ENCODE measurements around the gene EVC2. TPM values are rescaled to one million over a fixed set of nuclear protein-coding genes. Genes with fewer than 3 reads are reported as not detected.

The EVC2 gene
- total RNA-seq, 2 donors from 2014 or later = 21.4 to 24.2 TPM

DNA sequence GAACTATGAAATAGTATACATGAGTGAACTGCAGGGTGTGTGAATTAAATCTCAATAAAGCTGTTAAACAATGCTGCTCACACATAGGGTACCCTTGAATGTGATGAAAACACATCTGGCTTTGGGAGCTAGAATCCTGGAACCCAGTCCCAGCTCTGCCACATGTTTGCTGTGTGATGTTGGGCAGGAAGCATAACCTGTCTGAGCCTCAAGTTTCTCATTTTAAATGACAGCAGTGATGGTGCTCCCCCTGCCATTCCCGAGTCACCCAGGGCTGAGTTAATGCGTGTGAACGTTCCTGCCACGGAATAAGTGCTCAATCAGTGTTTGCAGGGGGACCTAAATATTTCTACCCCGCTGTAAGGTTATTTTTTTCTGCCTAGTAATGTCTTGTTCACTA, 13.6 kb upstream of the EVC2 start:
- H3K4me3 ChIP-seq = no peak overlapping the region
- H3K27me3 ChIP-seq (replicated peaks; ENCODE audit: insufficient read depth) = no peaks in the 10 kb centered on the region
- no peak for DNase-seq (ENCODE audit: low spot score)
- H3K9me3 ChIP-seq = no peaks in the 10 kb centered on the region
- no peaks in the 10 kb centered on the region for H3K4me1 ChIP-seq (ENCODE audit: control insufficient read depth in 1 of 2, low read depth in 2 of 2)
- TF ChIP-seq, protein P1, sequence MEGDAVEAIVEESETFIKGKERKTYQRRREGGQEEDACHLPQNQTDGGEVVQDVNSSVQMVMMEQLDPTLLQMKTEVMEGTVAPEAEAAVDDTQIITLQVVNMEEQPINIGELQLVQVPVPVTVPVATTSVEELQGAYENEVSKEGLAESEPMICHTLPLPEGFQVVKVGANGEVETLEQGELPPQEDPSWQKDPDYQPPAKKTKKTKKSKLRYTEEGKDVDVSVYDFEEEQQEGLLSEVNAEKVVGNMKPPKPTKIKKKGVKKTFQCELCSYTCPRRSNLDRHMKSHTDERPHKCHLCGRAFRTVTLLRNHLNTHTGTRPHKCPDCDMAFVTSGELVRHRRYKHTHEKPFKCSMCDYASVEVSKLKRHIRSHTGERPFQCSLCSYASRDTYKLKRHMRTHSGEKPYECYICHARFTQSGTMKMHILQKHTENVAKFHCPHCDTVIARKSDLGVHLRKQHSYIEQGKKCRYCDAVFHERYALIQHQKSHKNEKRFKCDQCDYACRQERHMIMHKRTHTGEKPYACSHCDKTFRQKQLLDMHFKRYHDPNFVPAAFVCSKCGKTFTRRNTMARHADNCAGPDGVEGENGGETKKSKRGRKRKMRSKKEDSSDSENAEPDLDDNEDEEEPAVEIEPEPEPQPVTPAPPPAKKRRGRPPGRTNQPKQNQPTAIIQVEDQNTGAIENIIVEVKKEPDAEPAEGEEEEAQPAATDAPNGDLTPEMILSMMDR (IDR thresholded peaks at IDR 0.05) = no peak
- no peak for ATAC-seq (ENCODE audit: insufficient number of reproducible peaks, low FRiP score, low read depth)
- peaks cover 11% of the 10 kb centered on the region for H3K36me3 ChIP-seq
- H3K27ac ChIP-seq = no peak overlapping the region

DNA sequence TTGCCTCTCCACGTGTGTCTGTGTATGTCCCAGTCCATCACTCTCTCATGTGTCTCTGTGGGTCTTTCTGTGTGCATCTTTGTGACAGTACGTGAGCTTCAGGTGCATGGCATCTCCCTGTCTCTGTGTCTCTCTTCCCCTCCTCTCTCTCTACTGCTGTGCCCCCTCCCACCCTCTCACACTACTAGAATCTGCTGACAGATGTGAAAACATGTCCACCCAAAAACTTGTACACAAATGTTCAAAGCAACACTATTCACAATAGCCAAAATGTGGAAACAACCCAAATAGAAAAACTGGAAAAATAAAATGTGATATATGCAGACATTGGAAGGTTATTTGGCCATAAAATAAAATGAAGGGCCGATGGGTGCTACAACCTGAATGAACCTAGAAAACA, 12.6 kb upstream of the EVC2 start:
- Histone ChIP-seq H3K4me1 (ENCODE audit: control insufficient read depth in 1 of 2, low read depth in 2 of 2) (no peaks in the 10 kb centered on the region), H3K27me3 (replicated peaks; ENCODE audit: insufficient read depth) (no peaks in the 10 kb centered on the region), H3K4me3 (no peak overlapping the region), H3K9me3 (no peaks in the 10 kb centered on the region), H3K36me3 (peaks cover 9% of the 10 kb centered on the region), H3K27ac (no peak overlapping the region)
- ATAC-seq (ENCODE audit: insufficient number of reproducible peaks, low FRiP score, low read depth) = no peak
- TF ChIP-seq, protein P1 (IDR thresholded peaks at IDR 0.05) = no peak
- no peak for DNase-seq (ENCODE audit: low spot score)

DNA sequence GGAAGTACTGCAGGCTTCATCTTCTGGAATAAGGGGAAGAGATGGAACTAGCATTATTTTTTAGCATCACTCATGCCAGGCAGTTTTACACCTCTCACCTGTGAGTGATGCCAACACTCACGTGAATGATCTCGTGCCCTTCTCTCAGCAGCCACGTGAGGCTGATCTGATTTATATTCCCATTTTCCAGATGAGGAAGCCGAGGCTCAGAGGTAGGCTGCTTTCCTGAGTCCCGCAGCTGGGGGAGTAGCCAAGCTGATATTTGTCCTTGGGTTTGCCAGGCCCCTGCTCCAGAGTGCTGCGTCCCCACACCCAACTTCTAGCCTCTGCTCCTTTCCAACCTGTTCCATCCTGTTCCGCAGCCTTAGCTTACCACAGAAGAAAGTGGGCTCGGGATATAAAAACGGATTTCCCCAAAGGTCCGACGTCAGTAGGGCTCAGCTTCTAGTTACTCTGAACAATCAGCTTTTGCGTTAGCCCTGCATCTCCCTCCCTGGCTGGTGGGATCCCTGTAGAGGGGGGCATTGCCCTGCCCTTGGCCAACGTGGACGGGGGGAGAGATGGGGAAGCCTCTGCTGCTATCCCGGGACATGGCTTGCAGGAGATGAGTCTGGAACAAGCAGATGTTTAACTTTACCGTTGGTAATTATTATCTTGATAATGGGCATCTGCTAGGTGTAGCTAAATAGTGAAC, 11.9 kb upstream of the EVC2 start:
- Histone ChIP-seq H3K4me1 (ENCODE audit: control insufficient read depth in 1 of 2, low read depth in 2 of 2) (no peaks in the 10 kb centered on the region), H3K36me3 (peaks cover 6% of the 10 kb centered on the region)
- DNase-seq (ENCODE audit: low spot score) = no peak

DNA sequence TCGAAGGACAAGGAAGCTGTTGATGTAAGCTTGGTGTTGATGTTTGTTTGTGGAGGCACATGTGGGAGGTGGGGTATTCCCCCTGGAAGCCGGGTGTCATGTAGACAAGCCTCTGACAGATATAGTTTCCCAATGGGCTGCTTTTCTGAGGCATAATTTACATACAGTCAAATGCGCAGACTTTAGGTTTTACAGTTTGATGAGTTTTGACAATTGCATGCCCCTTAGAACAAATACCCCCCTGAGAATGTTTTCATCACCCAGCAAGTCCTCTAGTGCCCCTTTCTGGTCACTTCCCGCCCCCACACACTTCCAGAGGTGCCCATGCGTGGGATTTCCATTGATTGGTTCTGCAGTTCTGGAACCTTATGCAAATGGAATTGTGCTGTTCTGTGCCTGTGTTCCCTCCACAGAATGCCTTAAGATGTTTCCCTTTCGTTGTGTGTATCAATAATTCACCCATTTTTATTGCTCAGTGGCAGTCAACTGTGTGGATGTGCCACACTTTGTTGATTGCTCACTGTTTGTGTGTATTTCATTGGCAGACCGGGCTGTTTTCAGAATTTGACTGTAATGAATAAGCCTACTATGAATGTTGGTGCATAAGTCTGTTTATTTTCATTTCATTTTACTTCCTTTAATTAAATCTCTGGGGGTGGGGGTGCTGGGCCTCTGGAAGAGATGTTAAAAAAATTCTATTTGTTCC, 11.1 kb upstream of the EVC2 start:
- peaks cover 6% of the 10 kb centered on the region for H3K36me3 ChIP-seq
- TF ChIP-seq, protein P1 (IDR thresholded peaks at IDR 0.05) = no peak
- H3K9me3 ChIP-seq = peaks cover 3% of the 10 kb centered on the region
- H3K27me3 ChIP-seq (replicated peaks; ENCODE audit: insufficient read depth) = no peaks in the 10 kb centered on the region
- no peak overlapping the region for H3K27ac ChIP-seq
- no peak for ATAC-seq (ENCODE audit: insufficient number of reproducible peaks, low FRiP score, low read depth)
- no peak for DNase-seq (ENCODE audit: low spot score)
- H3K4me3 ChIP-seq = no peak overlapping the region
- H3K4me1 ChIP-seq (ENCODE audit: control insufficient read depth in 1 of 2, low read depth in 2 of 2) = no peaks in the 10 kb centered on the region

More for the DNA sequence above, 11.9 kb upstream of the EVC2 start:
- TF ChIP-seq, protein P1 (IDR thresholded peaks at IDR 0.05) = no peak
- Histone ChIP-seq H3K27ac (no peak overlapping the region), H3K4me3 (no peak overlapping the region), H3K27me3 (replicated peaks; ENCODE audit: insufficient read depth) (no peaks in the 10 kb centered on the region), H3K9me3 (peaks cover 1% of the 10 kb centered on the region)
- ATAC-seq (ENCODE audit: insufficient number of reproducible peaks, low FRiP score, low read depth) = no peak

DNA sequence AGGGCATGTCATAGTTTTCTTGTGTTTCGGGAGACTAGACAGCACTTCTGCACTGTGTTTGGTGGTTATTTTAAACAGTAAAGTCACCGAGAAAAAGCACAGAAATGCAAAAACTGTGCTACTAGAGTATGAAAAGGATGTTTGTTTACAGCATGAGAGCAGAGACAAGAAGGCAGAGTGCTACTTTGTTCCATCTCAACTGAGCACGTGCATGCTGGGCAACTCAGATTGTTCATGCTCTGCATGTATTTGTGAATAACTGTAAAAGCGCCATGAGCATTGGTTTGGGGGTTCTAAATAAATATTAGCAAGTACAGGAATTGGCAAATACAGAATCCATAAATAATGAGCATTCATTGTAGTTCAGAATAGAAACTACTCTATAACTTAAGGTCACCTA, 10.1 kb upstream of the EVC2 start:
- DNase-seq (ENCODE audit: low spot score) (no peak), ATAC-seq (ENCODE audit: insufficient number of reproducible peaks, low FRiP score, low read depth) (no peak)
- no peaks in the 10 kb centered on the region for H3K36me3 ChIP-seq
- H3K27me3 ChIP-seq (replicated peaks; ENCODE audit: insufficient read depth) = no peaks in the 10 kb centered on the region
- TF ChIP-seq, protein P1 (IDR thresholded peaks at IDR 0.05) = no peak
- H3K9me3 ChIP-seq = peaks cover 3% of the 10 kb centered on the region
- no peak overlapping the region for H3K4me3 ChIP-seq
- H3K4me1 ChIP-seq (ENCODE audit: control insufficient read depth in 1 of 2, low read depth in 2 of 2) = peaks cover 0 to 4% of the 10 kb centered on the region in 2 donors
- no peak overlapping the region for H3K27ac ChIP-seq
